Measurements from ENCODE around the gene OTUD5.

The OTUD5 gene

DNA sequence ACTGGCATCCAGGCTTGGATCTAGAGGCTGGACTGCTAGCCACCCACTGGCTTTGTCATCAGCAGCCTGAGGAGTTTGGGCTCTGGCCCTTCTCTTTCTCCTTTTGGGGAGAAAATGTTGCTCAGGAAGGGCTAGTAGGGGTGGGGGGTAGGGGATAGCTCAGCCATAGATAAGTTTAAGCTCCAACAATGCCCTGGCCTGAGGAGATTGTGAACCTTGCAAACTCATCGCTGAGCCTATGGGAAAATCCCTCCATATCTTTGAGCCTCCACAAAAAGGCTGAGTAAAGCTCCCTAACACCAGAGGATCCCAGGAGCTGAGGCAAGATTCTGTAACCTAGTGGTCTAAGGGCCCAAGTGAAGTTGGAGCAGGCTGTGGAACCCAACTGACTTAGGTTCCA lies 8.8 kb downstream of the OTUD5 start:
- TF ChIP-seq, protein P1, sequence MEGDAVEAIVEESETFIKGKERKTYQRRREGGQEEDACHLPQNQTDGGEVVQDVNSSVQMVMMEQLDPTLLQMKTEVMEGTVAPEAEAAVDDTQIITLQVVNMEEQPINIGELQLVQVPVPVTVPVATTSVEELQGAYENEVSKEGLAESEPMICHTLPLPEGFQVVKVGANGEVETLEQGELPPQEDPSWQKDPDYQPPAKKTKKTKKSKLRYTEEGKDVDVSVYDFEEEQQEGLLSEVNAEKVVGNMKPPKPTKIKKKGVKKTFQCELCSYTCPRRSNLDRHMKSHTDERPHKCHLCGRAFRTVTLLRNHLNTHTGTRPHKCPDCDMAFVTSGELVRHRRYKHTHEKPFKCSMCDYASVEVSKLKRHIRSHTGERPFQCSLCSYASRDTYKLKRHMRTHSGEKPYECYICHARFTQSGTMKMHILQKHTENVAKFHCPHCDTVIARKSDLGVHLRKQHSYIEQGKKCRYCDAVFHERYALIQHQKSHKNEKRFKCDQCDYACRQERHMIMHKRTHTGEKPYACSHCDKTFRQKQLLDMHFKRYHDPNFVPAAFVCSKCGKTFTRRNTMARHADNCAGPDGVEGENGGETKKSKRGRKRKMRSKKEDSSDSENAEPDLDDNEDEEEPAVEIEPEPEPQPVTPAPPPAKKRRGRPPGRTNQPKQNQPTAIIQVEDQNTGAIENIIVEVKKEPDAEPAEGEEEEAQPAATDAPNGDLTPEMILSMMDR (IDR thresholded peaks at IDR 0.05; ENCODE audit: low read depth, low read length): no peak
- no peak for DNase-seq
- H3K36me3 ChIP-seq: no peaks in the 10 kb centered on the region
- no peak overlapping the region for H3K4me3 ChIP-seq (ENCODE audit: low read depth, low read length)
- no peaks in the 10 kb centered on the region for H3K27me3 ChIP-seq
- H3K9me3 ChIP-seq: no peaks in the 10 kb centered on the region
- H3K4me1 ChIP-seq: no peaks in the 10 kb centered on the region

DNA sequence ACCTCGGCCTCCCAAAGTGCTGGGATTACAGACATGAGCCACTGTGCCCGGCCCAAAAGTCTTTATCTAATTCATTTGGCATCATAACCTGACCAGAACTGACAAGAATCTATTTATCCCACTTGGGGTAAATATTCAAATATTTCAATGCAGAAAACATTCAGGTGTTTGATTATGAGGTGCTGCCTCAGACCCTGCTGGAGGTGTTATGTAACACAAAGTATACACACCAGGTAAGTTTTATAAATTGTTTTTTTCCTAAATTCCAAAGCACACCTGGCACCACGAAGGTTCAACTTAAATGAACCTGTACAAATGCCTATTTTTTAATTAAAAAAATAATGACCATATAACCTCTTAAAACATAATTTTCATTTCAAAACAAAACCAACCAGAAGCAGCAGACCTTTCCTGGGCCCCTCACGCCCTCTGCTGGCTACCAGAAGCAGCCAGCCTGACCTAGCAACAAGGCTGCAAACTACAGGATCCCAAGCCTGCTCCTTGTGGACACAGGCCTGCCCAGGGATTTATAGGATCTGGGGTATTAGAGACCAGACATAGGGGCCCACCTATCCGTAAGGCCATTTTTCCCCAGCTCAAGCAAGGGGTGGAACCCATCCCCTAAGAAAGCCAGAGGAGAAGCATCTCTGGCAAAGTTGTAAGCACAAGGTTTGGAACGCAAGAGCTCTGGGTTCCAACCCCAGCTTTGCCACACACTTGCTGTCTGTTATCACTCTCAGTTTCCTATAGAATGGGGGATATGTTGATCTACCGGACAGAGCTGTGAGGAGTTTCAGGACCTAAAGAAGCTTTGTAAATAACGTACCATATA lies 11.7 kb downstream of the OTUD5 start:
- H3K9me3 ChIP-seq: no peaks in the 10 kb centered on the region
- no peaks in the 10 kb centered on the region for H3K27me3 ChIP-seq
- DNase-seq: peak; percentile 64
- no peaks in the 10 kb centered on the region; the same call in 1 of the 2 replicates for H3K36me3 ChIP-seq
- no peak overlapping the region for H3K4me3 ChIP-seq (ENCODE audit: low read depth, low read length)
- H3K4me1 ChIP-seq: no peaks in the 10 kb centered on the region
- TF ChIP-seq, protein P1 (IDR thresholded peaks at IDR 0.05; ENCODE audit: low read depth, low read length): peak; percentile 78

DNA sequence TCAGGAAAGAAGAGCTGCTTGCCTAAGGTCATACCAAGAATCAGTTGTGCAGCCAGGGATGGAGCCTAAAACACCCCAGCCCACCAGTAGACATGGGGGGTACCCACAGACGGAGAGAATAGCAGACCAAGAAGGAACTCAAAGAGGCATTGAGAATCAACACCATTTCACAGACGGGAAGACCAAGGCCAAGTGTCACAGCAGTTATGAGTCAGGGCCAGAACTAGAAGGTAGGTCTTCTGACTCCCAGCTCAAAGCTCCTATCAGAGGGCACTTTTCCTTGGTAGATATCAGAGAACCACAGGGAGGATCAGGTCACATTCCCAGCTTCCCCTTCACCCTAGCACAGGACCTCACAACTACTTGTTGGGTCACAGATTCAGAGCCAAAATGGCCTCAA lies 14.5 kb downstream of the OTUD5 start:
- H3K36me3 ChIP-seq: no peaks in the 10 kb centered on the region; the same call in 1 of the 2 replicates
- H3K4me1 ChIP-seq: no peaks in the 10 kb centered on the region
- no peak for DNase-seq
- TF ChIP-seq, protein P1 (IDR thresholded peaks at IDR 0.05; ENCODE audit: low read depth, low read length): no peak
- H3K4me3 ChIP-seq (ENCODE audit: low read depth, low read length): no peak overlapping the region
- no peaks in the 10 kb centered on the region for H3K9me3 ChIP-seq
- no peaks in the 10 kb centered on the region for H3K27me3 ChIP-seq

DNA sequence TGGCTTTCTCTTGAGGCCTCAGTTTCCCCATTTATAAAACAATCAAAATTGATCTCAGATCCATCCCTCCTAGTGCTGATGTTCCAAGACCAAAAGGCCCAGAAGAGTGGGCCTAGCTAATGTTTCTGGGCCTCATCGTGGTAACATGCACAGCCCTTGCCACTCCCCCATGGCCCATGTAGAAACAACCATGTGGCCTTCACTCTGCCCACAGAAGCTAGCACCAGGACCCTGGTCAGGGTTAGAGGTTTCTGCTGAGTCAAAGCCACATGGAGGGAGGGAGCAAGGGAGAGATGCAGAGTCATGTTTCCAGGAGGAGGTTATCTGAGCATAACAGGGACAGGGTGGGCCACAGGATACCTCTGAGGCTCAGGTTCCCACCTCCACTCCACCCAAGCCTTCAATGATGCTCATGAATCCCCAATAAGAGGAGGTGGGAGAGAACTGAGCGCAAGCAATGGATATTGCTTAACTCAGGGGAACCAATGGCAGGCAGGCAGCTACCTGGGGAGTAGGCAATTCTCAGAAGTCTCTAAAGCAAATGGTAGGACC lies 16.9 kb downstream of the OTUD5 start:
- no peaks in the 10 kb centered on the region for H3K9me3 ChIP-seq
- H3K4me3 ChIP-seq (ENCODE audit: low read depth, low read length): no peak overlapping the region
- no peak for DNase-seq
- no peaks in the 10 kb centered on the region for H3K4me1 ChIP-seq
- TF ChIP-seq, protein P1 (IDR thresholded peaks at IDR 0.05; ENCODE audit: low read depth, low read length): no peak
- no peaks in the 10 kb centered on the region; the same call in 1 of the 2 replicates for H3K36me3 ChIP-seq
- H3K27me3 ChIP-seq: no peaks in the 10 kb centered on the region

DNA sequence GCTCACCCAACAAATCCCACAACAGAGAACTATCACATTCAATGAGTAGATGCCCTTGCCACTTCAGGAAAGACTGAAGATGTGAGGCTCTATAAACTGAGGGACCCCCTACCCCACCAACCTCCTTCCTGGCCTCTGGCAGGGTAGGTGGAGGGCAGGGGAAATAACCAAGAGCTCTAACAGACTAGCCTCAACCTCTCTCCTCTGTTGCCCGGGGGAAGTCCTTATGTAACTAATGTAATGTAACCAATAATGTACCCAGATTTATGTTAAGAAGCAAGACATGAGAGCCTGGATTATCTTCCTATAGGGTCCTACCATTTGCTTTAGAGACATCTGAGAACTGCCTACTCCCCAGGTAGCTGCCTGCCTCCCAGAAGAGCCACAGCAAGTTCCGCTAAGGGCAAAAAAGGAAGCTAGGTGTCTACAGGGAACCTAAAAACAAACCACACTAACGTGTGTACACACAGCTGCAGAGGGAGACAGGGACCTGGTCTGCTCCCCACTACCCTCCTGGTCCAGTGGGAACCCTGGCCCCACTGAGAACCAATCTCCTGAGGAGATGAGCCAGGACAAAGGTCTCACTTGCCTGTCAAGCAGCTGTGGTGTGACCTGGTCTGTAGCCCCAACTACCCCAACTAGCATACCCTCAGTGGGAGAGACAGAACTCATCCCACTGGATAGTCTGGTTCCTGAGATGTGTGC lies 17.7 kb downstream of the OTUD5 start:
- no peak for DNase-seq
- Histone ChIP-seq H3K36me3 (no peaks in the 10 kb centered on the region; the same call in none of the 2 replicates), H3K4me1 (no peaks in the 10 kb centered on the region), H3K4me3 (ENCODE audit: low read depth, low read length) (no peak overlapping the region), H3K27me3 (no peaks in the 10 kb centered on the region), H3K9me3 (no peaks in the 10 kb centered on the region)
- TF ChIP-seq, protein P1 (IDR thresholded peaks at IDR 0.05; ENCODE audit: low read depth, low read length): no peak
